Stimulated activated CD8-positive, alpha-beta memory T cell treated with anti-CD3 and anti-CD28 coated beads, Interleukin-12 subunit alpha, Interleukin-12 subunit beta, amount 100 ng/mL, for 24 hours (primary cell): ENCODE results near the gene RNU6-1.

ENCODE experiments used
- DNase-seq: peaks from one replicate; pipeline ENCODE4 v3.0.0-alpha.2; 2020; ENCODE audit errors: extremely low read depth

Gene RNU6-1

GRCh38 chr15:67820992-67821783, 18.7 kb downstream of the RNU6-1 start:
- no peak for DNase-seq

- no peak for DNase-seq
These were observed 19.5 kb downstream of the RNU6-1 start for GRCh38 chr15:67820122-67820991.

DNA sequence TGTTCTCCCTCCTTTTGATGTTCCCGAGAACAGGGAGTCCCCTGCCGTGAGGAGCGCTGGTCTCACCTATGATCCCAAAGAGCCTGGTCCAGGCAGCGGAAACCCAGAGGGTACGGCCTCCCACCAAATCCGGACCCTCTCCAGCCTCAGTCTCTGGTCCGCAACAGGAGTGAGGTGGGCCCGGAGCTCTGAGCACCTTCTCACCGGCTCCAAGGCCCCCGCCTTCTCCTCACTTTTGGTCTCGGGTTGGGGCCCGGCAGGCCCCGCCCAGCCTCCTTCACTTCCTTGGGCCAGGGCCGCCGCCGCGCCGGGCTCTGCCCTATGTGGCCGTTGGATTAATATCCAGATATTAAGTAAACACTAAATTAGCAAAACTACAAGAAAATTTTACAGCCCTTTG, 20.2 kb downstream of the RNU6-1 start:
- no peak for DNase-seq

DNA sequence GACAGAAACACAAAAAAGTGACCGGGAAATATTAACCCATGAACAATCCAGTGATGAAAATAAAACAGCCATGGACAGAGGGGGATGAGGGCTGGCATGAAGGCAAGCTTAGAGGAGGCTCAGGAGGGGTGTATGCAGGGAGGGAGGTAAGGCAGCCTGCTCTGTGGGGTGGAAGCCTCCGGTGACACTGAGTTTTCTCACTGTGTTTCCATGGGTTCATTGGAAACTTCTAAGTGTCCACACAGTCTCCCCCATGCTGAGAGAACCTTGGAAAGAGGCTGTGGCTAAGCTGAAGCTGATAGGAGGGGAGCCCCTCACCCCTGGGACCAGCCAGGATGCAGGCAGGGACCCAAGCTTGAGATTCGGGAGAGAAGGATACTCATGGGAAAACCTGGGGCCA, 21.4 kb downstream of the RNU6-1 start:
- DNase-seq, result no peak

DNA sequence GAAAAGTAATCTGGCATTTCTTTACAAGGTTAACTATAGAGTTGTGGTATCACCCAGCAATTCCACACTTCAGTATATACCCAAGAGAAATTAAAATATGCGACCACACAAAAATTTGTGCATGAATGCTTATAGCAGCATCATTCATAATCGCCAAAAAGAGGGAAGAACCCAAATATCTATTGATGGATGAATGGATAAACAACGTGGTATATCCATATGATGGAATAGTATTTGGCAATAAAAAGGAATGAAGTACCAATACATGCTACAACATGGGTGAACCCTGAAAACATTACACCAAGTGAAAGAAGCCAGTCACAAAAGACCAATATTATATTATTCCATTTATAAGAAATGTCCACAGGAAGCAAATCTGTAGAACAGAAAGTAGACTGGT, 23.2 kb downstream of the RNU6-1 start:
- no peak for DNase-seq

- DNase-seq, result no peak
These were observed 24.7 kb downstream of the RNU6-1 start for GRCh38 chr15:67815036-67815592.

- DNase-seq, result no peak
These were observed 26.7 kb downstream of the RNU6-1 start for GRCh38 chr15:67813104-67813634.

DNA sequence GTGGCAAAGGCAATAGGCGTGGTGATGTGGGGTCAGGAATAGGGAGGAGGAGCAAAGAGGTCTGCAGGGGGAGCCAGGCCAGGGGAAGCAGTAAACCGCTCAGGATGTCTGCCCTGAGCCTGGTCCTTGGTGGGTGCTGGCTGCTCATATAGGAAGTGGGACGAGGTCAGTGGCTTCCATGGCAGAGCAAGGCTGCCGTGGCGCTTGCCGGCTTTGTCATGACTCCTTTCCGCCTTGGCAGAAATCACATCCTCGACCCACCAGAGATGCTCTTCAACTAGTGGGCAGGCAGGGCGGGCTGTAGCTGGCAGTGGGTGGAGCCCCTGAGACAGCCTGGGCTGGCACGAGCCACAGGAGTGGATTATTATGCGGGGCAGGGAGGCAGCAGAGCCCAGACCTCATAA, 27.6 kb downstream of the RNU6-1 start:
- no peak for DNase-seq

GRCh38 chr15:67809866-67810265, 30.0 kb downstream of the RNU6-1 start:
- no peak for DNase-seq

DNA sequence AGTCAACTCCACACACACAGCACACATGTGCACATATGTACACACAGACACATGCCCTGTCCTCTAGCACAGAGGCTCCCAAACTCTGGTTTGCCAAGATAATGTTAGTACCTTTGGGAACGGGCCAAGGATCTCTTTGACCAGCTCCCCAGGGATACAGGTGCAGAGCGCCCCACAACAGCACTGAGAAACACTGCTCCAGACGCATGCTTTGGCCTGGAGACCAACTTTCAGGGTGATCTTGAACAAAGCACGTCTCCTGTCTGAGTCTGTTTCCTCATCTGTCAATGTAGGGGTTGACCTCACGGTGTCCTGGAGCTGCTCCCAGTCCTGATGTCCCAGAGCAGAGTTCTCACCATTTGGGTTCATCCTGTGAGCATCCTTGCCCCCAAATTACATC, 30.4 kb downstream of the RNU6-1 start:
- DNase-seq, result no peak

GRCh38 chr15:67808821-67809220, 31.0 kb downstream of the RNU6-1 start:
- DNase-seq, result no peak

- no peak for DNase-seq
These were observed 32.0 kb downstream of the RNU6-1 start for GRCh38 chr15:67807836-67808235.

GRCh38 chr15:67807141-67807540, 32.7 kb downstream of the RNU6-1 start:
- DNase-seq, result no peak

DNA sequence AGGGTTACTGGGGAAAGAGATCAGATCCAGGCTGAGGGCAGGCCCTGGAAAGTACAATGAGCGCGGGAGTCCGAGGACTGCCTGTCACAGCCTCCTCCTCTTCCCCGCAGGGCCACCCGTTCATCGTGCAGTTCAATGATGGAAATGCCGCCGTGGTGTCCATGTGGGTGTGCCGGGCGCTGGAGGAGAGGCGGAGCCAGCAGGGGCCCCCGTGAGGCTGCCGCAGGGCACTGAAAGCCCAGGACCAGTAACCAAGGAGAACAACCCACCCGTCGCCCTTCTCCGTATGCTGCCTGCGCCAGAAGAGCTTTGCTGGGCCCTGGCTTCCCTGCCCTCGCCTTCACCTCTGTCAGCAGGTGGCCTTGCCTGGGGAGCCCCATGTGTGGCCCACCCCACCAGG, 33.3 kb downstream of the RNU6-1 start:
- no peak for DNase-seq

- no peak for DNase-seq
These were observed 34.0 kb downstream of the RNU6-1 start for GRCh38 chr15:67805666-67806516.

DNA sequence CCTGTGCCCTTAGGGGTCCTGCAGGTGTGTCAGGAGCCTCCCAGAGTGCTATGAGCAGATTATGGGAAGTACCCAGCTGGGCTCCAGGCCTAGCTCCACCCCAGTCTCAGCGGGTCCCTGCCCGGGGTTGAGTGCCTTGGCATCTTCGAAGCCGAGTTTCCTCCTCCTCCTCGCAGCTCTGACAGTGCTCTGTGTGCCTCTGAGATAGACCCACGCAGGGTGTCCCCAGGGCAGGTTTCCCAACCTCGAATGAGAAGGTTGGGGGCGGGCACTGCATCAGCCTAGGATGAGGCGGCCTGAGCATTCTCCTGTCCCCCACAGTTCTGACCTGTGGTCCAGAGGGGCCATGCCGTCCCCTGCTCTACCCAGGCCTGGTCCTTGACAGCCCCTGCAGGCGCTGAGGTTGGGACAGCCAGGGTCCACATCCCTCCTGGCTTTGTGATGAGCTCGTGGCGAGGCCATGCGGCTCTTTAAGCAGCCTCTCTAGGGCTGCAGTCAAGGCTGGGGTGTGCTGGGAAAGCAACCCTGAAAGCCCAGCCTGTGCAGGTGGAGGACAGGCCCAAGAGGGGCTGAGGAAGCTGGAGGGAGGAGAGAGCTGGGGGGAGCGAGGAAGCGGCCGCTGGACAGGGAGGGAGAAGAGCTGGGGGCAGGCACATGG, 34.7 kb downstream of the RNU6-1 start:
- DNase-seq, result no peak

- DNase-seq, result no peak
These were observed 35.6 kb downstream of the RNU6-1 start for GRCh38 chr15:67803996-67804843.

GRCh38 chr15:67803299-67803698, 36.5 kb downstream of the RNU6-1 start:
- no peak for DNase-seq

DNA sequence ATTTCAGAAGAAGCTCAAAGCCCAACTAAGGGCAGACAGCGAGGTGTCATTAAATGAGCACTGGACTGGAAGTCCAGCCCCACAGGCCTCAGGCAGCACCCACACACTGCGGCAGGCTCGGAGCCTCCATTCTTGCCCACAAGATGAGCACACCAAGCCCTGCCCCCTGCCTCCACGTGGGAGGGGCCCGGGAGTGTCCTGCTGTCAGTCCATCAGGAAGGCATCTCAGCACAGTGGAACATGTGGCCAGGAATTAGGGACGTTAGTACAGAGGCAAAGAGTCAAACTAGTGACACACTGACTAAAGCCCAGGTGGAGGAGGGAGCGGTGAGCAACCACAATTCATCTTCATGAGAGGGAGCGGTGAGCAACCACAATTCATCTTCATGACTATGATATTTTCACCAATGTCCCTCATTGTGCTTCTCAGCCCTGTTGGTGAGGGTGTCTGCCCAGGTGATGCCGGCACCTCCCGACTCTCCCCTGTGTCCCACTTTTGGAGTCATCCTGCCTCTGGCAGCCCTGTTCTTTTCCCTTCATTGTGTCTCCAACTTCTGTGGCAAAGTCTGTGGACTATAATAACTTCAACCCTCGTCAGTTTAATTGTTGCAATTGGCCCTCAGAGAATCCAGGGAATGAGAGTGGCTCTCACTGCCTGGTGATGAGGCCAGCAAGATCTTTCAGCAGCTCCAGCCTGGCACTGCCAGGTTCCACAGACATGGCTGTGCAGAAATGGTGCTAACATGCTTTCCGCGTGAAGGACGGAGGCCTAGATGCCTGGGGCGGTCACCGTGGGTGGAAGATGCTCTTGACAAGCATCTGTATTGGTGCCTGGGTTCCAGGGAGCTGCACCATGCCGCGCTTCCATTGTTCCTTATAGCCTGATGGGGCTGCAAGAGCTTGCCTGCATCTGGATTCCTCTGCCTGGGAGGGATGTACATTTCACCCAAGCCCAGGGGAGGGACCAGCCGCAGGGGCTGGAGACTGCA, 37.6 kb downstream of the RNU6-1 start:
- DNase-seq, result no peak
